Measurements from ENCODE around the gene STEAP3. TPM values are rescaled to one million over a fixed set of nuclear protein-coding genes. Genes with fewer than 3 reads are reported as not detected.

STEAP3 gene
- total RNA-seq, 1 donor from 2014 or later: 2.1 TPM

DNA sequence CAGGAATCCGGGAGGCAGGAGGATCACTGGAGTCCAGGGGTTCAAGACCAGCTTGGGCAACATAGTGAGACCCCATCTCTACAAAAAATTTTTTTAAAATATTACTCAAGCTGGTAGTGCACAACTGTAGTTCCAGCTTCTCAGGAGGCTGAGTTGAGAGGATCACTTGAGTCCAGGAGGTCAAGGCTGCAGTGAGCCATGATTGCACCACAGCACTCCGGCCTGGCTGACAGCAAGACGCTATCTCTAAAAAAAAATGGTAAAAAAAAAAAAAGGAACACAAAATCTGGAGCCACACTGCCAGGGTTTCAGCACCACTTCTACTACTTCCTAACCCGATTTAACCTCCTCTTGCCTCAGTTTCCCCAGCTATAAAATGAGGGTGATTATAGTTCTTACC is 57.0 kb downstream of the STEAP3 start:
- TF ChIP-seq, protein P1, sequence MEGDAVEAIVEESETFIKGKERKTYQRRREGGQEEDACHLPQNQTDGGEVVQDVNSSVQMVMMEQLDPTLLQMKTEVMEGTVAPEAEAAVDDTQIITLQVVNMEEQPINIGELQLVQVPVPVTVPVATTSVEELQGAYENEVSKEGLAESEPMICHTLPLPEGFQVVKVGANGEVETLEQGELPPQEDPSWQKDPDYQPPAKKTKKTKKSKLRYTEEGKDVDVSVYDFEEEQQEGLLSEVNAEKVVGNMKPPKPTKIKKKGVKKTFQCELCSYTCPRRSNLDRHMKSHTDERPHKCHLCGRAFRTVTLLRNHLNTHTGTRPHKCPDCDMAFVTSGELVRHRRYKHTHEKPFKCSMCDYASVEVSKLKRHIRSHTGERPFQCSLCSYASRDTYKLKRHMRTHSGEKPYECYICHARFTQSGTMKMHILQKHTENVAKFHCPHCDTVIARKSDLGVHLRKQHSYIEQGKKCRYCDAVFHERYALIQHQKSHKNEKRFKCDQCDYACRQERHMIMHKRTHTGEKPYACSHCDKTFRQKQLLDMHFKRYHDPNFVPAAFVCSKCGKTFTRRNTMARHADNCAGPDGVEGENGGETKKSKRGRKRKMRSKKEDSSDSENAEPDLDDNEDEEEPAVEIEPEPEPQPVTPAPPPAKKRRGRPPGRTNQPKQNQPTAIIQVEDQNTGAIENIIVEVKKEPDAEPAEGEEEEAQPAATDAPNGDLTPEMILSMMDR (IDR thresholded peaks at IDR 0.05; ENCODE audit: partially characterized antibody, unreplicated experiment): no peak
- no peaks in the 10 kb centered on the region for H3K4me1 Mint-ChIP-seq (ENCODE audit: low read depth, unreplicated experiment)

GRCh38 chr2:119282146-119282995 is 58.7 kb downstream of the STEAP3 start:
- Mint-ChIP-seq H3K27ac (ENCODE audit: unreplicated experiment) (no peak overlapping the region), H3K9me3 (ENCODE audit: unreplicated experiment) (no peaks in the 10 kb centered on the region), H3K36me3 (ENCODE audit: unreplicated experiment) (no peaks in the 10 kb centered on the region), H3K27me3 (ENCODE audit: unreplicated experiment) (no peaks in the 10 kb centered on the region), H3K4me3 (ENCODE audit: unreplicated experiment) (no peak overlapping the region), H3K4me1 (ENCODE audit: low read depth, unreplicated experiment) (no peaks in the 10 kb centered on the region)
- TF ChIP-seq, protein P1 (IDR thresholded peaks at IDR 0.05; ENCODE audit: partially characterized antibody, unreplicated experiment): no peak
- DNase-seq: no peak

More for the DNA sequence above, 57.0 kb downstream of the STEAP3 start:
- Mint-ChIP-seq H3K4me3 (ENCODE audit: unreplicated experiment) (no peak overlapping the region), H3K27ac (ENCODE audit: unreplicated experiment) (no peak overlapping the region), H3K36me3 (ENCODE audit: unreplicated experiment) (no peaks in the 10 kb centered on the region), H3K9me3 (ENCODE audit: unreplicated experiment) (no peaks in the 10 kb centered on the region), H3K27me3 (ENCODE audit: unreplicated experiment) (no peaks in the 10 kb centered on the region)
- no peak for DNase-seq

- Mint-ChIP-seq H3K36me3 (ENCODE audit: unreplicated experiment) (no peaks in the 10 kb centered on the region), H3K4me1 (ENCODE audit: low read depth, unreplicated experiment) (no peaks in the 10 kb centered on the region), H3K4me3 (ENCODE audit: unreplicated experiment) (no peak overlapping the region), H3K27me3 (ENCODE audit: unreplicated experiment) (no peaks in the 10 kb centered on the region), H3K9me3 (ENCODE audit: unreplicated experiment) (no peaks in the 10 kb centered on the region), H3K27ac (ENCODE audit: unreplicated experiment) (no peak overlapping the region)
- no peak for DNase-seq
- TF ChIP-seq, protein P1 (IDR thresholded peaks at IDR 0.05; ENCODE audit: partially characterized antibody, unreplicated experiment): no peak
Observed at GRCh38 chr2:119282996-119283511, 59.4 kb downstream of the STEAP3 start.

- Mint-ChIP-seq H3K4me1 (ENCODE audit: low read depth, unreplicated experiment) (no peaks in the 10 kb centered on the region), H3K9me3 (ENCODE audit: unreplicated experiment) (no peaks in the 10 kb centered on the region), H3K4me3 (ENCODE audit: unreplicated experiment) (no peak overlapping the region), H3K27me3 (ENCODE audit: unreplicated experiment) (no peaks in the 10 kb centered on the region), H3K27ac (ENCODE audit: unreplicated experiment) (no peak overlapping the region), H3K36me3 (ENCODE audit: unreplicated experiment) (no peaks in the 10 kb centered on the region)
- TF ChIP-seq, protein P1 (IDR thresholded peaks at IDR 0.05; ENCODE audit: partially characterized antibody, unreplicated experiment): no peak
- DNase-seq: no peak
Observed at GRCh38 chr2:119283873-119284331, 60.3 kb downstream of the STEAP3 start.

DNA sequence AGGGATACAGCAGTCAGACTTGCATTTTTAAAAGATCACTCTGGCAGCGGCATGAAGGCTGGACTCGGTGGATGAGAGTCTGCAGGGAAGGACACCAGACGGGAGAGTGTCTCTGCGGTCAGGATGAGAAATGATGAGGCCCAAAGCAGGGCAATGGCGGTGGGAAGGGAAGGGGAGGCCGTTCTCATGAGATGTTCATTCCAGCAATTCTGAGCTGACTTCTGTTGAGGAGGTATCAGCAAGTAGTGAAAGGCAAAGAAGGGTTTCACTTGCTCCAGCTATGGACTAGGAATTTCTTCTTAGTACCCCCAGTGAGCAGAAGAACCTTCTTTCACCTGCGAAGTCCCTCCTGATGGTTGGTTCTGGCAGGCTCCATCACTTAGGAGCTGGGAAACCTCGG is 63.0 kb downstream of the STEAP3 start:
- H3K4me1 Mint-ChIP-seq (ENCODE audit: low read depth, unreplicated experiment): no peaks in the 10 kb centered on the region
- H3K9me3 Mint-ChIP-seq (ENCODE audit: unreplicated experiment): no peaks in the 10 kb centered on the region
- no peak for DNase-seq
- no peak overlapping the region for H3K27ac Mint-ChIP-seq (ENCODE audit: unreplicated experiment)
- H3K36me3 Mint-ChIP-seq (ENCODE audit: unreplicated experiment): no peaks in the 10 kb centered on the region
- no peak overlapping the region for H3K4me3 Mint-ChIP-seq (ENCODE audit: unreplicated experiment)
- TF ChIP-seq, protein P1 (IDR thresholded peaks at IDR 0.05; ENCODE audit: partially characterized antibody, unreplicated experiment): no peak
- no peaks in the 10 kb centered on the region for H3K27me3 Mint-ChIP-seq (ENCODE audit: unreplicated experiment)
